Fibroblast of lung (primary cell): ENCODE measurements around the gene CD151.

Experiments used
- CTCF ChIP-seq, 2 donors: IDR thresholded peaks in 1 of 2; conservative IDR thresholded peaks in 1 of 2; 1 replicate in 1 of 2; 2 replicates in 1 of 2; pipeline ENCODE4 v1.5.1; 2011 to 2012; ENCODE audit warnings: low read length in 2 of 2, control low read depth in 1 of 2, inconsistent platforms in 1 of 2, low read depth in 1 of 2, mild to moderate bottlenecking in 1 of 2
- EZH2 ChIP-seq: IDR thresholded peaks from 2 replicates; pipeline ENCODE4 v1.5.1; 2012; ENCODE audit warnings: low read length, control low read depth, mild to moderate bottlenecking; ENCODE audit errors: missing control alignments

GRCh38 chr11:861105-861479 is 28.3 kb downstream of the CD151 start:
- TF ChIP-seq EZH2 (no peak), CTCF (conservative IDR thresholded peaks at IDR 0.05 in 1 of 2, IDR thresholded peaks at IDR 0.05 in 1 of 2; ENCODE audit: low read depth in 1 of 2, low read length in 2 of 2) (no peak)
